Measurements from ENCODE around the gene KATNAL1.

KATNAL1 gene

DNA sequence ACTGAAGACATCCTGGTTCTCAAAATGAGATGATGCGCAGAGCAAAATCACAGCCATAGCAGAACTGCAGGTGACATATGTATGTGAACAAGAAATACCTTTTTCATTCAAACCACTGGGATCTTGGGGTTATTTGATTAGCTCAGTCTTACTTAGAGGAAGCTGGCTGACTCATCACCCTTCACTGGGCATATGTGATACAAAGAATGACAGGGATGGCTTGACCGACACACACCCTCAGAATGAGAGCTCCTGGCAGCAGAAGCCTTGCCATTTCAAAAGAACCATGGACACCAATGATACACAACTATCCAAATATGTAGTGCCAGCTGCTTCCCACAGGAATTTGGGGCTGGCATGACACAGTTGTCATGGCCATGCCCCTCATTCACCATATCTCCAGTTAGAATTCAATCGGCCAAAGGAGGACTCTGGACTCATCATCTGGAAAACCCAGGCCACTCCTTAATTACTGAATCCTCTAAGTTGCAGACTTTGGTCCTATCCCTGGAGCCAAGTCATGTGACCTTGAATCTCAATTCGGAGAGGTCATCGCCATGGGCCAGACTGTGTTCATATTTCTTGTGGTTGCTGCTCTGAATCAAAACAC is 115.8 kb downstream of the KATNAL1 start:
- Histone ChIP-seq H3K9ac (ENCODE audit: low read length) (no peak overlapping the region), H3K4me1 (ENCODE audit: control insufficient read depth, insufficient read depth, low read depth, low read length) (peaks cover 7% of the 10 kb centered on the region), H2BK15ac (ENCODE audit: low read depth, poor library complexity, severe bottlenecking) (no peak overlapping the region), H3K4ac (ENCODE audit: low read depth in 1 of 2, low read length in 2 of 2) (no peak overlapping the region), H3K4me2 (ENCODE audit: low read length, poor library complexity, severe bottlenecking) (no peak overlapping the region), H3K4me3 (ENCODE audit: insufficient read depth in 1 of 2, low read depth in 1 of 2, low read length in 2 of 2) (no peak overlapping the region), H2BK5ac (ENCODE audit: low read depth, low read length, poor library complexity, severe bottlenecking) (no peak overlapping the region), H3K27ac (ENCODE audit: low read length, poor library complexity, severe bottlenecking) (no peak overlapping the region), H2BK120ac (ENCODE audit: low read depth, low read length) (no peak overlapping the region), H2AFZ (ENCODE audit: low read depth, low read length) (no peak overlapping the region), H3K14ac (ENCODE audit: low read length in 2 of 2) (no peak overlapping the region), H2BK12ac (ENCODE audit: low read length in 2 of 2) (no peak overlapping the region), H4K91ac (ENCODE audit: low read length) (no peak overlapping the region), H2AK5ac (ENCODE audit: low read length, severe bottlenecking) (no peak overlapping the region), H3K9me3 (ENCODE audit: control insufficient read depth, low read length) (no peaks in the 10 kb centered on the region), H3K18ac (ENCODE audit: low read depth in 1 of 2, low read length in 2 of 2) (no peak overlapping the region), H3K23ac (ENCODE audit: low read length in 2 of 2) (no peak overlapping the region), H4K8ac (ENCODE audit: low read length) (no peak overlapping the region), H3K27me3 (ENCODE audit: control insufficient read depth in 1 of 2, insufficient read depth in 1 of 2, low read length in 2 of 2) (no peaks in the 10 kb centered on the region), H3K36me3 (ENCODE audit: control insufficient read depth in 1 of 2, insufficient read depth in 2 of 2, low read depth in 1 of 2, low read length in 2 of 2) (no peaks in the 10 kb centered on the region), H3K79me1 (replicated peaks; ENCODE audit: low read length, poor library complexity, severe bottlenecking) (peaks cover 3% of the 10 kb centered on the region)
- 95% methylated on average over 4 of the region's 5 CpGs for WGBS
- no peak for DNase-seq

DNA sequence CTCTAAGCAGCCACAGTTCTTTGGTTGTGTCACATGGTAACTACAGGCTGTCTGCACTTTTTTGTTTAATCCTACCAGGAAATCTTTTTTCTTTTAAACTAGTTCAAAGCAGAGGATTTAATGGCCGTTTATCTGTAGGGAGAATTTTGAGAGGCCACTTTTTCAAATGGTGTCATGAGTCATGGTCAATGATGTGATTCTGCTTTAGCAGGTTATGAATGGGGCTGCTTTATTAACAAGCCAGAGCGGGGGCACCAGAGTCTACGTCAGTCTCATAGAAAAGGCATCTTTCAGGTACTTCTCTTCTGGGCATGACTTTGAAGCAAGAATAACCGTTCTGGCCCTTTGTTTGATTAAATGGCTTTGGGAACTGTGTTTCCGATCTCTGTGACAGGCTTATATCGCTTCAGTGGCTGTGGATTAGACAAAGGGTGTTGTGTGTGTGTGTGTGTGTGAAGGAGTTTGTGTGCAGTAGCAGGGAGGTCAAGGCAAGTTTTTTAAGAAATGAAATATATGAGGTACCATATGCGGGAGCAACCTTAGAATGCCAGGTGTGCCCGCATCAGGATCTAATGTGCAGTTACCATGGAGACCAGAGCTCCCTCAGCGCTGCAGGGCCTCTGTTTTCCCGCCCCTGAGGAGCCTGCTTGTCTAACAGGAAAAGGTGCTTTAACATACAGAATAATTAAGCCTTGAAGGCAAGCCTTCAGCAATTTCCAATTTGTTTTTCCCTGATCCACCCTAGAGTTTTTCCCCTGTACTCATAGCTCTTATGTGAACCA is 120.5 kb downstream of the KATNAL1 start:
- no peak overlapping the region for H2BK12ac ChIP-seq (ENCODE audit: low read length in 2 of 2)

DNA sequence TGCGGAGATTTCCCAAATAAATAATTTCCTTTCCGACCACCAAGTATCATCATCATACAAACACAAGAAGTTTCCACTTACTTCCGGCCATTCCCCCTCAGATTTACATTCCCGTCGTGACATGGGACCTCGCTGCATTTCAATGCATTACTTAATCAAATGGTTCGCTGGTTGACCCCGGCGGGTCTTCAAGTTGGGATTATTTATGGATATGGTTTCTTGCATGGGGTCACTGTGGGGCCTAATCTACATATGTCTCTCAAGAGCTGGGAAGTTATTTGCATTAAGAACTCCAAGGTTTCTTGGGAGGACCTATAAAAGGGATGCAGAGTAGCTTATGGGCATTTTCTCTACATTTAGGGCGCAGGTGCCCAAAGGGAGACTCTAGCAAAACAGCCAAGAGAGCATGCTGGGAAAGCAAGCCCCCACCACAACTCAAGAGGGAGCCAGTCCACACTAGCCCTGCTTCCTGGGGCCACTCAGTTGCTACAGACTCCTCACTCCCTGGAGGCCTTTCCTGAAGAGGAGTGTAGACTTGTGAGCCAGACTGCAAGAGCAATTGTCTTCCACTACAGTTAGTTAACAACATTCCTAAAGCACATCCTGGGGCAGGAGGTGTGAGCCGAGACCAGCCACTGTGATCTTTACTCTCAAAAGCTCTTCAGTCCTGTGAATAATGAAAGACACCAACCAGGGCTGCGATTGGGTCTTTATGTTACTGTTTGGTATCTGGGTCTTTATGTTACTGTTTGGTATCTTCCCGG is 125.3 kb downstream of the KATNAL1 start:
- no peak for DNase-seq

More for the DNA sequence above, 120.5 kb downstream of the KATNAL1 start:
- Histone ChIP-seq H3K4me2 (ENCODE audit: low read length, poor library complexity, severe bottlenecking) (no peak overlapping the region), H3K18ac (ENCODE audit: low read depth in 1 of 2, low read length in 2 of 2) (no peak overlapping the region), H3K79me1 (replicated peaks; ENCODE audit: low read length, poor library complexity, severe bottlenecking) (peaks cover 3% of the 10 kb centered on the region), H3K9ac (ENCODE audit: low read length) (no peak overlapping the region), H3K14ac (ENCODE audit: low read length in 2 of 2) (no peak overlapping the region), H3K23ac (ENCODE audit: low read length in 2 of 2) (no peak overlapping the region), H3K4ac (ENCODE audit: low read depth in 1 of 2, low read length in 2 of 2) (no peak overlapping the region), H2AFZ (ENCODE audit: low read depth, low read length) (no peak overlapping the region), H3K4me1 (ENCODE audit: control insufficient read depth, insufficient read depth, low read depth, low read length) (no peaks in the 10 kb centered on the region), H3K27me3 (ENCODE audit: control insufficient read depth in 1 of 2, insufficient read depth in 1 of 2, low read length in 2 of 2) (no peaks in the 10 kb centered on the region), H3K4me3 (ENCODE audit: insufficient read depth in 1 of 2, low read depth in 1 of 2, low read length in 2 of 2) (no peak overlapping the region), H2BK5ac (ENCODE audit: low read depth, low read length, poor library complexity, severe bottlenecking) (no peak overlapping the region), H4K8ac (ENCODE audit: low read length) (no peak overlapping the region), H4K91ac (ENCODE audit: low read length) (no peak overlapping the region), H3K9me3 (ENCODE audit: control insufficient read depth, low read length) (no peaks in the 10 kb centered on the region), H3K27ac (ENCODE audit: low read length, poor library complexity, severe bottlenecking) (no peak overlapping the region), H3K36me3 (ENCODE audit: control insufficient read depth in 1 of 2, insufficient read depth in 2 of 2, low read depth in 1 of 2, low read length in 2 of 2) (no peaks in the 10 kb centered on the region), H2AK5ac (ENCODE audit: low read length, severe bottlenecking) (no peak overlapping the region), H2BK15ac (ENCODE audit: low read depth, poor library complexity, severe bottlenecking) (no peak overlapping the region), H2BK120ac (ENCODE audit: low read depth, low read length) (no peak overlapping the region)
- 63% methylated on average over 10 of the region's 10 CpGs for WGBS
- DNase-seq, result no peak

More for the DNA sequence above, 125.3 kb downstream of the KATNAL1 start:
- Histone ChIP-seq H2AFZ (ENCODE audit: low read depth, low read length) (no peak overlapping the region), H3K9me3 (ENCODE audit: control insufficient read depth, low read length) (no peaks in the 10 kb centered on the region), H4K8ac (ENCODE audit: low read length) (no peak overlapping the region), H3K14ac (ENCODE audit: low read length in 2 of 2) (no peak overlapping the region), H3K4me1 (ENCODE audit: control insufficient read depth, insufficient read depth, low read depth, low read length) (no peaks in the 10 kb centered on the region), H2AK5ac (ENCODE audit: low read length, severe bottlenecking) (no peak overlapping the region), H3K36me3 (ENCODE audit: control insufficient read depth in 1 of 2, insufficient read depth in 2 of 2, low read depth in 1 of 2, low read length in 2 of 2) (no peaks in the 10 kb centered on the region), H2BK15ac (ENCODE audit: low read depth, poor library complexity, severe bottlenecking) (no peak overlapping the region), H3K4ac (ENCODE audit: low read depth in 1 of 2, low read length in 2 of 2) (no peak overlapping the region), H3K27ac (ENCODE audit: low read length, poor library complexity, severe bottlenecking) (no peak overlapping the region), H2BK120ac (ENCODE audit: low read depth, low read length) (no peak overlapping the region), H2BK5ac (ENCODE audit: low read depth, low read length, poor library complexity, severe bottlenecking) (no peak overlapping the region), H2BK12ac (ENCODE audit: low read length in 2 of 2) (no peak overlapping the region), H3K23ac (ENCODE audit: low read length in 2 of 2) (no peak overlapping the region), H3K4me2 (ENCODE audit: low read length, poor library complexity, severe bottlenecking) (no peak overlapping the region), H3K79me1 (replicated peaks; ENCODE audit: low read length, poor library complexity, severe bottlenecking) (no peaks in the 10 kb centered on the region), H3K18ac (ENCODE audit: low read depth in 1 of 2, low read length in 2 of 2) (no peak overlapping the region), H3K9ac (ENCODE audit: low read length) (no peak overlapping the region), H3K27me3 (ENCODE audit: control insufficient read depth in 1 of 2, insufficient read depth in 1 of 2, low read length in 2 of 2) (no peaks in the 10 kb centered on the region), H3K4me3 (ENCODE audit: insufficient read depth in 1 of 2, low read depth in 1 of 2, low read length in 2 of 2) (no peak overlapping the region), H4K91ac (ENCODE audit: low read length) (no peak overlapping the region)
- WGBS, result 85% methylated on average over 12 of the region's 13 CpGs
